H1 (cell line): ENCODE measurements around the gene MBP. TPM values are rescaled to one million over a fixed set of nuclear protein-coding genes. Genes with fewer than 3 reads are reported as not detected.

ENCODE experiments used
- CTCF ChIA-PET: fragments of 300-600 bp; sonication (Branson Sonifier 250); formaldehyde crosslinking; loops from one replicate; lab custom pipeline; 2021; ENCODE audit not compliant: partially characterized antibody; lab: Charles Lee
- POLR2A ChIA-PET: fragments of 300-600 bp; sonication (Branson Sonifier 250); formaldehyde crosslinking; loops from one replicate; lab custom pipeline; 2021; ENCODE audit warnings: inconsistent platforms; ENCODE audit not compliant: partially characterized antibody; lab: Charles Lee
- DNase-seq, 2 experiments: peaks; one replicate each; pipeline versions ENCODE4 v3.0.0 to v3.0.0-alpha.2; 2010 to 2022; ENCODE audit warnings: low spot score in 2 of 2, low read depth in 1 of 2, mixed read lengths in 1 of 2
- FAIRE-seq: peaks from 2 replicates; lab custom pipeline; 2011; peaks lifted over from hg19 to GRCh38; lab: Jason Lieb, UNC
- H2AFZ ChIP-seq: 2 replicates; pipeline ENCODE4 v1.8.1; 2012; ENCODE audit warnings: low read length, inconsistent platforms
- H2AK5ac ChIP-seq: 2 replicates; pipeline ENCODE4 v1.6.1; 2013; ENCODE audit warnings: low read depth, low read length
- H2BK120ac ChIP-seq: replicated peaks from 2 replicates; pipeline ENCODE3; 2013; ENCODE audit warnings: low read depth, low read length, inconsistent platforms
- H2BK12ac ChIP-seq: 2 replicates; pipeline ENCODE4 v1.6.1; 2013; ENCODE audit warnings: low read depth, low read length
- H2BK15ac ChIP-seq: 2 replicates; pipeline ENCODE4 v1.6.1; 2013; ENCODE audit warnings: low read length
- H2BK20ac ChIP-seq: 2 replicates; pipeline ENCODE4 v1.6.1; 2013; ENCODE audit warnings: low read length
- H2BK5ac ChIP-seq: 2 replicates; pipeline ENCODE4 v1.6.1; 2013; ENCODE audit warnings: low read depth, low read length
- H3K14ac ChIP-seq: 2 replicates; pipeline ENCODE4 v1.6.1; 2013; ENCODE audit warnings: inconsistent platforms; ENCODE audit not compliant: insufficient read length
- H3K18ac ChIP-seq: 2 replicates; pipeline ENCODE4 v1.6.1; 2013; ENCODE audit warnings: low read length; ENCODE audit errors: extremely low read depth
- H3K23ac ChIP-seq: 2 replicates; pipeline ENCODE4 v1.6.1; 2013; ENCODE audit warnings: inconsistent platforms; ENCODE audit not compliant: insufficient read length
- H3K23me2 ChIP-seq: 2 replicates; pipeline ENCODE4 v1.6.1; 2013; ENCODE audit warnings: low read depth, low read length
- H3K27ac ChIP-seq: 2 replicates; pipeline ENCODE4 v1.6.1; 2011; ENCODE audit warnings: low read depth, low read length, inconsistent platforms
- H3K27me3 ChIP-seq, 4 experiments: replicated peaks in 1 of 4; 1 replicate in 1 of 4; 2 replicates in 3 of 4; pipeline versions ENCODE4 v1.6.1 to v1.8.1; 2011 to 2013; ENCODE audit warnings: low read length in 3 of 4, mild to moderate bottlenecking in 3 of 4, inconsistent platforms in 2 of 4, mixed read lengths in 2 of 4, moderate library complexity in 1 of 4; ENCODE audit not compliant: control insufficient read depth in 3 of 4, insufficient read depth in 3 of 4; ENCODE audit errors: extremely low read depth in 1 of 4
- H3K36me3 ChIP-seq, 4 experiments: 2 replicates each; pipeline versions ENCODE4 v1.6.1 to v1.8.1; 2011 to 2013; ENCODE audit warnings: mild to moderate bottlenecking in 4 of 4, low read length in 3 of 4, moderate library complexity in 2 of 4, control low read depth in 1 of 4, inconsistent platforms in 1 of 4; ENCODE audit not compliant: insufficient read depth in 4 of 4, control insufficient read depth in 2 of 4
- H3K4ac ChIP-seq: replicated peaks from 2 replicates; pipeline ENCODE3; 2013; ENCODE audit warnings: low read length, low read depth, mixed read lengths, inconsistent platforms; ENCODE audit not compliant: insufficient read length
- H3K4me1 ChIP-seq, 4 experiments: replicated peaks in 1 of 4; 1 replicate in 1 of 4; 2 replicates in 3 of 4; pipeline versions ENCODE4 v1.6.1 to v1.8.1; 2011 to 2013; ENCODE audit warnings: low read length in 3 of 4, inconsistent platforms in 2 of 4, mixed read lengths in 1 of 4; ENCODE audit not compliant: insufficient read depth in 4 of 4, control insufficient read depth in 3 of 4
- H3K4me2 ChIP-seq, 2 experiments: 2 replicates each; pipeline versions ENCODE4 v1.6.1 to v1.8.1; 2011 to 2013; ENCODE audit warnings: low read depth in 2 of 2, low read length in 2 of 2, control low read depth in 1 of 2, inconsistent platforms in 1 of 2, mild to moderate bottlenecking in 1 of 2; ENCODE audit not compliant: insufficient read depth in 1 of 2
- H3K4me3 ChIP-seq, 4 experiments: fragments of 200-600, 300-600 bp in 1 of 4; sonication (generic), shearing (Covaris generic), sonication (Bioruptor Twin) in 1 of 4; 2 replicates each; pipeline versions ENCODE4 v1.5.1 to v1.8.1; 2011 to 2016; ENCODE audit warnings: low read length in 4 of 4, low read depth in 3 of 4, control low read depth in 2 of 4, inconsistent platforms in 2 of 4, mild to moderate bottlenecking in 2 of 4, mixed read lengths in 1 of 4, moderate library complexity in 1 of 4; ENCODE audit not compliant: insufficient read depth in 2 of 4; ENCODE audit errors: extremely low read depth in 1 of 4
- H3K56ac ChIP-seq: replicated peaks from 2 replicates; pipeline ENCODE3; 2013; ENCODE audit warnings: low read depth, mild to moderate bottlenecking, mixed read lengths, low read length, inconsistent platforms; ENCODE audit not compliant: insufficient read length
- H3K79me1 ChIP-seq: 2 replicates; pipeline ENCODE4 v1.6.1; 2013; ENCODE audit warnings: low read depth, low read length, control low read depth
- H3K79me2 ChIP-seq, 2 experiments: 2 replicates each; pipeline versions ENCODE4 v1.6.1 to v1.8.1; 2012 to 2013; ENCODE audit warnings: low read length in 2 of 2, mild to moderate bottlenecking in 2 of 2, inconsistent platforms in 1 of 2; ENCODE audit not compliant: insufficient read depth in 2 of 2, control insufficient read depth in 1 of 2
- H3K9ac ChIP-seq, 4 experiments: replicated peaks in 1 of 4; 1 replicate in 1 of 4; 2 replicates in 3 of 4; pipeline versions ENCODE4 v1.6.1 to v1.8.1; 2011 to 2013; ENCODE audit warnings: low read depth in 3 of 4, low read length in 3 of 4, control low read depth in 2 of 4, mild to moderate bottlenecking in 2 of 4, moderate library complexity in 2 of 4, inconsistent platforms in 1 of 4; ENCODE audit errors: extremely low read depth in 1 of 4
- H3K9me3 ChIP-seq, 2 experiments: 2 replicates each; pipeline versions ENCODE4 v1.6.1 to v1.8.1; 2012 to 2013; ENCODE audit warnings: mild to moderate bottlenecking in 2 of 2, moderate library complexity in 2 of 2, control low read depth in 1 of 2, inconsistent platforms in 1 of 2, low read depth in 1 of 2, low read length in 1 of 2, mixed read lengths in 1 of 2; ENCODE audit not compliant: insufficient read depth in 2 of 2
- H4K20me1 ChIP-seq, 2 experiments: replicated peaks in 1 of 2; 2 replicates each; pipeline versions ENCODE3 to v1.8.1; 2011 to 2013; ENCODE audit warnings: inconsistent platforms in 2 of 2, low read length in 2 of 2, mild to moderate bottlenecking in 1 of 2; ENCODE audit not compliant: insufficient read depth in 2 of 2, control insufficient read depth in 1 of 2
- H4K5ac ChIP-seq: 2 replicates; pipeline ENCODE4 v1.6.1; 2013; ENCODE audit warnings: low read length, low read depth, mixed read lengths, inconsistent platforms; ENCODE audit not compliant: insufficient read length
- H4K8ac ChIP-seq: 2 replicates; pipeline ENCODE4 v1.8.0; 2013; ENCODE audit warnings: mild to moderate bottlenecking, moderate library complexity, low read length, inconsistent platforms; ENCODE audit not compliant: insufficient read depth; ENCODE audit errors: extremely low read depth
- H4K91ac ChIP-seq: replicated peaks from 2 replicates; pipeline ENCODE3; 2013; ENCODE audit warnings: low read length, mixed read lengths, inconsistent platforms; ENCODE audit not compliant: insufficient read length
- CHD2 ChIP-seq: IDR thresholded peaks from 2 replicates; pipeline ENCODE4 v1.6.1; 2012; ENCODE audit warnings: low read length, improper control_type of control experiment
- E2F6 ChIP-seq: IDR thresholded peaks from 2 replicates; pipeline ENCODE4 v1.6.1; 2012; ENCODE audit warnings: inconsistent platforms
- KDM1A ChIP-seq: fragments of 200-600, 300-600 bp; sonication (generic); IDR thresholded peaks from 2 replicates; pipeline ENCODE4 v1.7.1; 2016; ENCODE audit warnings: mild to moderate bottlenecking, low read length, borderline replicate concordance
- PHF8 ChIP-seq: fragments of 200-600 bp; sonication (generic); conservative IDR thresholded peaks from 2 replicates; pipeline ENCODE4 v1.7.1; 2012; ENCODE audit warnings: low read depth, mild to moderate bottlenecking, inconsistent platforms, low read length, moderate library complexity
- RFX5 ChIP-seq: IDR thresholded peaks from 2 replicates; pipeline ENCODE4 v1.6.1; 2011; ENCODE audit warnings: low read depth, low read length, improper control_type of control experiment, borderline replicate concordance
- SUZ12 ChIP-seq: fragments of 200-600 bp; sonication (generic); IDR thresholded peaks from 2 replicates; pipeline ENCODE4 v1.6.1; 2012; ENCODE audit warnings: mild to moderate bottlenecking, inconsistent platforms, low read length, moderate library complexity, mixed read lengths
- TAF1 ChIP-seq: IDR thresholded peaks from 2 replicates; pipeline ENCODE4 v1.6.1; 2011; ENCODE audit warnings: mild to moderate bottlenecking, low read depth, low read length
- WGBS, 2 experiments: shearing (Covaris generic) in 1 of 2; methylation state at CpG; one replicate each; pipeline versions ENCODE4 v1.1.6 to v1.1.7; 2013 to 2015; ENCODE audit warnings: low lambda C conversion rate in 2 of 2, mixed read lengths in 2 of 2, inconsistent platforms in 1 of 2, low coverage in 1 of 2, missing lambda C conversion rate in 1 of 2; ENCODE audit not compliant: insufficient replicate concordance in 2 of 2, insufficient coverage in 1 of 2, insufficient read length in 1 of 2; ENCODE audit errors: extremely low coverage in 1 of 2, missing lambda C conversion rate in 1 of 2; 5-methylcytosine and 5-hydroxymethylcytosine counted together
- polyA plus RNA-seq, 7 experiments: library from polyadenylated mRNA; depleted of rRNA in 3 of 7; stranded (reverse) in 5 of 7; unstranded in 2 of 7; fragments of >200 nt in 5 of 7; fragments of 200-250 nt in 2 of 7; gene quantifications; 1 replicate in 5 of 7; 2 replicates in 1 of 7; 4 replicates in 1 of 7; pipeline versions ENCODE4 v1.2.1 to v1.2.3, GENCODE V29; 2011 to 2013; ENCODE audit warnings: missing spikeins in 2 of 7, mixed read lengths in 2 of 7
- total RNA-seq: library from RNA; stranded (reverse); fragmentation: NEBNext Ultra II Directional; extraction: Animal tissue kit (Norgen Biotek cat#: 25700); gene quantifications from 2 replicates; pipeline ENCODE4 v1.2.1, GENCODE V29; 2021

Gene MBP
- total and polyA plus RNA-seq, 2 of the 8 experiments (the other 6 are each of a cell fraction or from before 2014, with no cell fraction given) = 7.7 to 19.2 TPM

GRCh38 chr18:76980663-76981395 lies 151.8 kb downstream of the MBP start:
- no peak overlapping the region for H2AFZ ChIP-seq
- no peak overlapping the region for H2BK120ac ChIP-seq
- H3K18ac ChIP-seq = no peak overlapping the region
- FAIRE-seq = no peak
- H3K27me3 ChIP-seq = no peaks in the 10 kb centered on the region
- H3K23me2 ChIP-seq = no peaks in the 10 kb centered on the region
- DNase-seq = peak in 1 of 2 experiments; percentile 41
- no peak overlapping the region for H2BK20ac ChIP-seq
- no peak overlapping the region for H3K4ac ChIP-seq
- peaks cover 0 to 20% (median 11%) of the 10 kb centered on the region in 4 experiments for H3K4me1 ChIP-seq
- no peak overlapping the region for H4K5ac ChIP-seq
- H3K9ac ChIP-seq = no peak overlapping the region
- no peak overlapping the region for H4K8ac ChIP-seq
- no peaks in the 10 kb centered on the region for H3K79me1 ChIP-seq
- no peak overlapping the region for H3K56ac ChIP-seq
- H3K23ac ChIP-seq = no peak overlapping the region
- no peak overlapping the region for H2BK15ac ChIP-seq
- WGBS, 2 experiments = 86% methylated on average over 23 of the region's 23 CpGs; no CpG with 5 or more reads in 1 of the 2 experiments
- no peak overlapping the region for H2AK5ac ChIP-seq
- H2BK12ac ChIP-seq = no peak overlapping the region; the same call in 1 of the 2 replicates
- no peak overlapping the region for H3K4me3 ChIP-seq
- no peak overlapping the region for H3K14ac ChIP-seq
- TF ChIP-seq PHF8 (no peak), CHD2 (no peak), RFX5 (no peak), KDM1A (no peak), E2F6 (peak; percentile 34; the same call in 1 of the 2 replicates), TAF1 (no peak), SUZ12 (no peak)
- TF ChIP-seq, all 59 proteins: peak for 1
- Histone ChIP-seq H3K36me3 (no peaks in the 10 kb centered on the region), H4K20me1 (no peaks in the 10 kb centered on the region), H3K9me3 (no peaks in the 10 kb centered on the region), H4K91ac (no peak overlapping the region), H2BK5ac (no peak overlapping the region), H3K79me2 (no peaks in the 10 kb centered on the region), H3K4me2 (no peak overlapping the region), H3K27ac (no peak overlapping the region)
- POLR2A ChIA-PET = interaction anchor here (1.6 kb wide), 1 partner anchor 13 kb away, joined by 10 read pairs; no protein-coding TSS in a partner anchor
- CTCF ChIA-PET = interaction anchor here (0.9 to 13.3 kb wide), 12 partner anchors 11 to 178 kb away, joined by 3 to 188 read pairs (median 4); no protein-coding TSS in a partner anchor
